ENCODE results near the gene SYNE1.
A peak's percentile ranks its signal among the peaks of the same experiment; 100 is the strongest.
"Not testable (repeated sequence)": the region's sequence is repeated elsewhere in the genome, so short reads cannot be mapped to it uniquely, and the experiment has no call there.

The SYNE1 gene, protein sequence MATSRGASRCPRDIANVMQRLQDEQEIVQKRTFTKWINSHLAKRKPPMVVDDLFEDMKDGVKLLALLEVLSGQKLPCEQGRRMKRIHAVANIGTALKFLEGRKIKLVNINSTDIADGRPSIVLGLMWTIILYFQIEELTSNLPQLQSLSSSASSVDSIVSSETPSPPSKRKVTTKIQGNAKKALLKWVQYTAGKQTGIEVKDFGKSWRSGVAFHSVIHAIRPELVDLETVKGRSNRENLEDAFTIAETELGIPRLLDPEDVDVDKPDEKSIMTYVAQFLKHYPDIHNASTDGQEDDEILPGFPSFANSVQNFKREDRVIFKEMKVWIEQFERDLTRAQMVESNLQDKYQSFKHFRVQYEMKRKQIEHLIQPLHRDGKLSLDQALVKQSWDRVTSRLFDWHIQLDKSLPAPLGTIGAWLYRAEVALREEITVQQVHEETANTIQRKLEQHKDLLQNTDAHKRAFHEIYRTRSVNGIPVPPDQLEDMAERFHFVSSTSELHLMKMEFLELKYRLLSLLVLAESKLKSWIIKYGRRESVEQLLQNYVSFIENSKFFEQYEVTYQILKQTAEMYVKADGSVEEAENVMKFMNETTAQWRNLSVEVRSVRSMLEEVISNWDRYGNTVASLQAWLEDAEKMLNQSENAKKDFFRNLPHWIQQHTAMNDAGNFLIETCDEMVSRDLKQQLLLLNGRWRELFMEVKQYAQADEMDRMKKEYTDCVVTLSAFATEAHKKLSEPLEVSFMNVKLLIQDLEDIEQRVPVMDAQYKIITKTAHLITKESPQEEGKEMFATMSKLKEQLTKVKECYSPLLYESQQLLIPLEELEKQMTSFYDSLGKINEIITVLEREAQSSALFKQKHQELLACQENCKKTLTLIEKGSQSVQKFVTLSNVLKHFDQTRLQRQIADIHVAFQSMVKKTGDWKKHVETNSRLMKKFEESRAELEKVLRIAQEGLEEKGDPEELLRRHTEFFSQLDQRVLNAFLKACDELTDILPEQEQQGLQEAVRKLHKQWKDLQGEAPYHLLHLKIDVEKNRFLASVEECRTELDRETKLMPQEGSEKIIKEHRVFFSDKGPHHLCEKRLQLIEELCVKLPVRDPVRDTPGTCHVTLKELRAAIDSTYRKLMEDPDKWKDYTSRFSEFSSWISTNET (N-terminal part only)

DNA sequence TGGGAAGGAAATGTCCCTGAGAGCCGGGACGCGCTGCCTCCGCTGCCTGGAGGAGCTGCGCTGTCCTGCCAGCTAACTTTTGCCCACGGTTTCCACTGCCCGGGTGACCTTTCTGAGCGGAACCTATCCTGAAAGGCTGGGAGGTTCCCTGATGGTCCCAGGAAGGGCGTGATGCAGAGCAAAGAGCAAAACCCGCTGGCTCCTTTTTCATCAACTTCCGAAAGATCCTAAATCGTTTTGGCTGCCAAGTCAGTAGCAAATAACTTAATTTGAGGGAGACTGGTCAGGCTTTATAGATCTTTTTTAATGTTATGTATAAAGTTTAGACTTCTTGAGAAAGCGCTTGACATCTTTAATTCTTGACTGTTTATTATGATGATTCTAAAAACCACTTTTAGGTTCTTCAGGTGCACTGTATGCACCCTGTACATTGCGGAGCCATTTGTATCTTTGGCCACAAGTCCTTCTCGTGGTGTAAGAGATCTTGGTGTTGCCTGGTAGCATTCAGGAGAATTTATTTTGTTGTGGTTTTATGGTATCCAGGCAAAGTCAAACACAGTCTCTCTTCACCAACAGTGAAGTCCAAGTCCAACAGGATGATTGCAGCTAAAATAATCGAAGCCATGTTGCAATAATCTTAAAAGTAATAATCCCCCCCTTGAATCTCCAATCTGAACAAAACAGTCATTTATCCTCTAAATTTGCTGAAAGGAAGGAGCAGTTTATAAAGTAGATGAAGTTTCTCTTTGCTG, at the start of gene SYNE1:
TSS of gene SYNE1 (minus strand) at position 67 of the 752 bp plus-strand sequence. CDS start 9,031 bp downstream, outside the sequence.
- DNase-seq = no peak

DNA sequence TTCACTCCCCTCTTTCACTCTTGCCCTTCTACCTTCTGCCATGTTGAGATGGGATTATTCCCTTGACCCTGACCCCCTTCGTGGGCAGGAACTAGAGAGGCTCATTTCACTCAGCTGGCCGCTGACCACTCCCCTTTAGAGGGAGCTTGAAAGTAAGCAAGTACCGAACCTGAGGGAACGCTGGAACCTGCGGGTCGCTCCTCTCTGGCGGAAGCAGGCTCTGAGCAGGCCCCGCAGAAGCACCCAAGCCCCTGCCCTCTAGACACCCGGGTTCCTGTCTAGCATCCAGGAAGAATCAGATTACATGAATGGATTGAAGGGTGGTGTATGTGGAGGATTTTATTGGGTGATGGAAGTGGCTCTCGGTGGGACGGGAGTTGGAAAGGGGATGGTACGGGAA, 48.7 kb upstream of the SYNE1 start:
- no peak for DNase-seq

DNA sequence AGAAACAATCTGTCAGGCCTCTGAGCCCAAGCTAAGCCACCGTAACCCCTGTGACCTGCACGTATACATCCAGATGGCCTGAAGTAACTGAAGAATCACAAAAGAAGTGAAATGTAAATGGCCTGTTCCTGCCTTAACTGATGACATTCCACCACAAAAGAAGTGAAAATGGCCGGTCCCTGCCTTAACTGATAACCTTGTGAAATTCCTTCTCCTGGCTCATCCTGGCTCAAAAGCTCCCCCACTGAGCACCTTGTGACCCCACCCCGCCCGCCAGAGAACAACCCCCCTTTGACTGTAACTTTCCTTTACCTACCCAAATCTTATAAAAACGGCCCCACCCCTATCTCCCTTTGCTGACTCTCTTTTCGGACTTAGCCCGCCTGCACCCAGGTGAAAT, 45.8 kb upstream of the SYNE1 start:
- not testable (repeated sequence) for DNase-seq

DNA sequence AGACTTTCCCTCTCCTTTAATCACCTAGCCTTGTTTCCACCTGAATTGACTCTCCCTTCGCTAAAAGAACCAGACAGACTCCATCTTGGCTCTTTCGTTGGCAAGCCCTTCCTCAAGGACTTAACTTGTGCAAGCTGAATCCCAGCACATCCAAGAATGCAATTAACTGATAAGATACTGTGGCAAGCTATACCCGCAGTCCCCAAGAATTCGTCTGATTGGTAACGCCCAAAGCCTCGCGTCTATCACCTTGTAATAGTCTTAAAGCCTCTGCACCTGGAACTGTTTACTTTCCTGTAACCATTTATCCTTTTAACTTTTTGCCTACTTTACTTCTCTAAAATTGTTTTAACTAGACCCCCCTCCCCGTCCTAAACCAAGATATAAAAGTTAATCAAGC, 45.0 kb upstream of the SYNE1 start:
- no peak for DNase-seq

DNA sequence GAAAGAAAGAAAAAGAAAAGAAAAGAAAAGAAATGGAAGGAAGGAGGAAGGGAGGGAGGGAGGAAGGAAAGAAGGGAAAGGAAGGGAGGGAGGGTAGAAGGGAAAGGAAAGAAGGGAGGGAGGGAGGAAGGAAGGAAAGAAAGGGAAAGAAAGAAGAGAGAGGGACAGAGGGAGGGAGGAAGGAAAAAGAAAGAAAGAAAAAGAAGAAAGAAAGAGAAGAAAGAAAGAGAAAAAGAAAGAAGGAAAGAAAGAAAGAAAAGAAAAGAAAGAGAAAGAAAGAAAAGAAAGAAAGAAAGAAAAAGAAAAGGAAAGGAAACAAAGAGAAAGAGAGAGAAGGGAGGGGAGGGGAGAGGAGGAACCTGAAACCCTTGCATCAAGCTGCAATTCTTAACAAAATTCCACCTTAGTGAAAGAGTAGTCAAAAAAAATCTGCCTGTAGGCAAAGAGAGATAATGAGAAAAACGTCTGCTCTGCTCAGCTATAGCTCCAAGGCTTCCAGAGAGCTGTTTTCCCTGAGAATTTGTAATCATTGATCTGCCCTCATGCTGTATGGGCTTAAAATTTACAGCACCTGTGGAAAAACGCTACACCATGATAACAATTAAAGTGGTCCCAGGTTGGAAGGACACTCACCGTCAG, 43.8 kb upstream of the SYNE1 start:
- no peak for DNase-seq

DNA sequence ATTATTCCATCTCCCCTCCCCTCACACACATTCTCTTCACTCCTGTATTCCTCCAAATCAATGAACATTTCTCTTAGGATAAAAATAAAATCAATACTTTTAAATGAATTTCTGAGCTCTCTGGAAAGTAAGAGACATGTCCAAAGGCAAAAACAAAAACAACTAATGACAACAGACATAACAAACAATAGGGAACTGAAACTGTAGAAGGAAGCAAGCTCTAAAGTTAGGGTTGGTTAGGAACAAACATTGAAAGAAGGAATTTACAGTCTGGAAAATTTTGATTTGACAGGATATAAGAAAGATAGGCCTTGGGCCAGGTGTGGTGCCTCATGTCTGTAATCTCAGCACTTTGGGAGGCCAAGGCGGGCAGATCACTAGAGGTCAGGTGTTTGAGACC, 43.0 kb upstream of the SYNE1 start:
- no peak for DNase-seq

GRCh38 chr6:152673236-152673635, 36.1 kb upstream of the SYNE1 start:
- DNase-seq = no peak

- DNase-seq = no peak
Observed at GRCh38 chr6:152671171-152671570, 34.0 kb upstream of the SYNE1 start.

DNA sequence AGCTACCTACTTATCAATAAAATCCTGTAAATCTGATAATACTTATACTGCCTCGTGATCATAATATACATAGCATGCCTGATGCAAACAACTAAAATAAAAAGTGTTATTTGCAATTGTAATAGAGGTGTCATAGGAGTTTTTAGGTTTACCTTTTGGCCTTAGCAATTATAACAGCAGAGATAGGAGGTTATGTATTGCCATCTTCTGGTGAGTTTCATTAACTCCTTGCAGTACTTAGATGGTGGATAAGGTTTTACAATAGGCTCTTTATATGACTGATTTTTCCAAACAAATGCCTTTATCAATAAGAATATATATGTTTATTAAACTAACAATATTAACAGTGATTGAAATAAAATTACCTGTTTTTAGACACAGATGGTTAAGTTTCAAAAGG, 32.7 kb upstream of the SYNE1 start:
- no peak for DNase-seq

GRCh38 chr6:152661776-152662175, 24.6 kb upstream of the SYNE1 start:
- DNase-seq = no peak

GRCh38 chr6:152651986-152652385, 14.8 kb upstream of the SYNE1 start:
- DNase-seq = no peak

GRCh38 chr6:152648105-152648504, 10.9 kb upstream of the SYNE1 start:
- no peak for DNase-seq

- DNase-seq = not testable (repeated sequence)
Observed at GRCh38 chr6:152646732-152647131, 9.6 kb upstream of the SYNE1 start.

- peak; percentile 41 for DNase-seq
Observed at GRCh38 chr6:152642578-152643375, 5.6 kb upstream of the SYNE1 start.

DNA sequence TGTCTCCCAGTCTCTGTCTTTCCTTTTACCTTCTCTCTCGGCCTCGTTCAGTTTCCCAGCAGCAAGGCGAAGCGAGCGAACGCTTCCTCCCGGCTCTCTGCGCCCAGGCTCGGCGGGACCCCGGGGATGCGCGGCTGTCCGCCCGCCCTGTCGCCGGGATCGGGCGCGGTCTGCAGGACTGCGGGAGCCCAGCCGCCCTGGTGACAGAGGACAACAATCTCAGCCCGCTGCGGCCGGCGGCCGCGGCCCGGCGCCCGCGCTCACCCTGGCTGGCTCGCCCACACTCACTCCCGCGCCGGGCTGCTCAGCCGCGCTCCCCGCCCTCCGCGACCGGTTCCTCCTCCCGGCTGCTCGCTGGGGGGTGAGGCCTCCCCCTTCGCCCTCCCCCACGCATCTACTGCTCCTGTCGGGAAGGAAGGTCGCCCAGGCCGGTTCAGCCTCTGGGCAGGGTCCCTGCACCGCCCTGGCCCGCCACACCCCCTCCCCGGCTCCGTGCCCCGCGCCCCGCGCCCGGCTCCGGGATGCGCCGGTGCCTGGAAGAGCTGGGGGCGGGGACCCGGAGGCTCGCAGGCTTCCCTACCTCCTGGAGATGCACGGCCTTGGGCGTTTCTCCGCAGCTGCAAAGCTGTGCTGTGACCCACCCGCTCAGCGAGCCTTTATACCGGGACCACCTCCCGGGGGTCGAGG, 410 bp downstream of the SYNE1 start:
- no peak for DNase-seq

GRCh38 chr6:152636021-152636608, 1.0 kb downstream of the SYNE1 start:
- DNase-seq = no peak

- DNase-seq = peak; percentile 50
Observed at GRCh38 chr6:152634773-152635172, 2.4 kb downstream of the SYNE1 start.

- DNase-seq = no peak
Observed at GRCh38 chr6:152632121-152632782, 4.9 kb downstream of the SYNE1 start.

- no peak for DNase-seq
Observed at GRCh38 chr6:152631376-152631775, 5.8 kb downstream of the SYNE1 start.

GRCh38 chr6:152630832-152631231, 6.3 kb downstream of the SYNE1 start:
- DNase-seq = no peak

Data from CD4-positive, alpha-beta T cell treated with Interferon gamma for 1 hour (primary cell).